Measurements from ENCODE around the gene LSM6. TPM values are rescaled to one million over a fixed set of nuclear protein-coding genes. Genes with fewer than 3 reads are reported as not detected.

LSM6 gene
- total RNA-seq, 1 donor from 2014 or later: 28.6 TPM

- no peaks in the 10 kb centered on the region for H3K27me3 Mint-ChIP-seq (ENCODE audit: unreplicated experiment)
- peaks cover 3% of the 10 kb centered on the region for H3K9me3 Mint-ChIP-seq (ENCODE audit: unreplicated experiment)
- no peaks in the 10 kb centered on the region for H3K36me3 Mint-ChIP-seq (ENCODE audit: unreplicated experiment)
- TF ChIP-seq, protein P1, sequence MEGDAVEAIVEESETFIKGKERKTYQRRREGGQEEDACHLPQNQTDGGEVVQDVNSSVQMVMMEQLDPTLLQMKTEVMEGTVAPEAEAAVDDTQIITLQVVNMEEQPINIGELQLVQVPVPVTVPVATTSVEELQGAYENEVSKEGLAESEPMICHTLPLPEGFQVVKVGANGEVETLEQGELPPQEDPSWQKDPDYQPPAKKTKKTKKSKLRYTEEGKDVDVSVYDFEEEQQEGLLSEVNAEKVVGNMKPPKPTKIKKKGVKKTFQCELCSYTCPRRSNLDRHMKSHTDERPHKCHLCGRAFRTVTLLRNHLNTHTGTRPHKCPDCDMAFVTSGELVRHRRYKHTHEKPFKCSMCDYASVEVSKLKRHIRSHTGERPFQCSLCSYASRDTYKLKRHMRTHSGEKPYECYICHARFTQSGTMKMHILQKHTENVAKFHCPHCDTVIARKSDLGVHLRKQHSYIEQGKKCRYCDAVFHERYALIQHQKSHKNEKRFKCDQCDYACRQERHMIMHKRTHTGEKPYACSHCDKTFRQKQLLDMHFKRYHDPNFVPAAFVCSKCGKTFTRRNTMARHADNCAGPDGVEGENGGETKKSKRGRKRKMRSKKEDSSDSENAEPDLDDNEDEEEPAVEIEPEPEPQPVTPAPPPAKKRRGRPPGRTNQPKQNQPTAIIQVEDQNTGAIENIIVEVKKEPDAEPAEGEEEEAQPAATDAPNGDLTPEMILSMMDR (IDR thresholded peaks at IDR 0.05; ENCODE audit: partially characterized antibody, unreplicated experiment): no peak
- no peak overlapping the region for H3K4me3 Mint-ChIP-seq (ENCODE audit: unreplicated experiment)
- no peak overlapping the region for H3K27ac Mint-ChIP-seq (ENCODE audit: unreplicated experiment)
- H3K4me1 Mint-ChIP-seq (ENCODE audit: low read depth, unreplicated experiment): no peaks in the 10 kb centered on the region
- DNase-seq: no peak
Observed at GRCh38 chr4:146142768-146143167, 32.8 kb upstream of the LSM6 start.

DNA sequence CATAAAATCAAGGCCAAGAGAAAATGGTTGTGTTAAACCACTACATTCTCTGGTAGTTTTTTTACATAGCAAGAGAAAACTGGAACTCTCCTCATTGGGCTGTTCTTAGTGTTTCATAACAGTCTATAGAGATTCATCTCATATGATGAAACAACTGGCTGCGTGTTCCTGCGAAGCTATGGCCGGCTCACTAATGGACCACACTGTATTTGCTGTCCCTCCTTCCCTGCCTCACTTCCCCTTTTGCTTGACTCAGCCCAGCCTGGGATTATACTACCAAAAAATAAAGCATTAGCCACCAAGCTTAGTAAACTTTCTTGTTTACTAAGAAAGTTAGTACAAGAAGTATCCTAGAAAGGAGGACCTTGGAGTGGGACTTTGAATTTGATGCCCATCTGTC, 31.6 kb upstream of the LSM6 start:
- Mint-ChIP-seq H3K4me1 (ENCODE audit: low read depth, unreplicated experiment) (no peaks in the 10 kb centered on the region), H3K36me3 (ENCODE audit: unreplicated experiment) (no peaks in the 10 kb centered on the region), H3K27me3 (ENCODE audit: unreplicated experiment) (no peaks in the 10 kb centered on the region), H3K27ac (ENCODE audit: unreplicated experiment) (no peak overlapping the region), H3K4me3 (ENCODE audit: unreplicated experiment) (no peak overlapping the region), H3K9me3 (ENCODE audit: unreplicated experiment) (no peaks in the 10 kb centered on the region)
- TF ChIP-seq, protein P1 (IDR thresholded peaks at IDR 0.05; ENCODE audit: partially characterized antibody, unreplicated experiment): no peak
- DNase-seq: no peak

DNA sequence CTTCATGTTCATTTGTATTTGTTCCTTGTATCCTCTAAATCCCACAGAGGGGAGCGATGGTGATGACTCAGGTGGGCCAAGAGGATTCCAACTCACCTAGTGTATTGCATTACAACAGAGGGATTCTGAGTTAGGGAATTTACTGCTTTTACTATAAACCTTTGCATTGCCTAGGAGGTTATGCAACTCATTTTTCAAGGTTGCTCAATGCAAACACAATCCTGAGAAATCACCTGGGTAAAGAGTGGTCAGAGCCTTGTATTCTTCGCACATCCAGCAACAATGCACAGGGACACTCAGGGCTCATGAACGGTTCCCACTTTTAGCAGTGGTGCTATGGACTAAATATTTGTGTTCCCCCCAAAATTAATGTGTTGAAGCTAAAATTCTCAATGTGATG, 28.6 kb upstream of the LSM6 start:
- H3K36me3 Mint-ChIP-seq (ENCODE audit: unreplicated experiment): no peaks in the 10 kb centered on the region
- TF ChIP-seq, protein P1 (IDR thresholded peaks at IDR 0.05; ENCODE audit: partially characterized antibody, unreplicated experiment): no peak
- no peaks in the 10 kb centered on the region for H3K27me3 Mint-ChIP-seq (ENCODE audit: unreplicated experiment)
- H3K4me3 Mint-ChIP-seq (ENCODE audit: unreplicated experiment): no peak overlapping the region
- DNase-seq: no peak
- H3K9me3 Mint-ChIP-seq (ENCODE audit: unreplicated experiment): no peaks in the 10 kb centered on the region
- no peak overlapping the region for H3K27ac Mint-ChIP-seq (ENCODE audit: unreplicated experiment)
- H3K4me1 Mint-ChIP-seq (ENCODE audit: low read depth, unreplicated experiment): no peaks in the 10 kb centered on the region

DNA sequence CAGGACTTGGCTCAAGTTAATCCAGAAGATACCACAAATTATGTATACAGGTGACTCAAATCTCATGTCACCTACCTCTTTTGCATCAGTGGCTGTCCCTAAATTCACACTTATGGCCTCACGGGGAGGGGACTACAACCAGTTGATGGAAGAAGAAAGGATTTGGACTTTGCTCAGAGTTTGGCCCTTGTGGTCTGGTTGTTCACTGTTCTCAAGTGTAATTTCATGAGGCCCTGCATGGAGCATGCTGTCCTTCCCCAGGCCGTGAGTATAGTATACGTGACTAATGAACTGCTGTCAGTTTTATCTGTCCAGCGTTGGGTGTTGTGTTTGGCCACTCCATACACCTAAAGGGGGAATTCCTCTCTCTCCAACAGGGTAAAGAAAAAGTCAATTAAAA, 27.5 kb upstream of the LSM6 start:
- Mint-ChIP-seq H3K4me3 (ENCODE audit: unreplicated experiment) (no peak overlapping the region), H3K9me3 (ENCODE audit: unreplicated experiment) (no peaks in the 10 kb centered on the region), H3K27ac (ENCODE audit: unreplicated experiment) (no peak overlapping the region)

DNA sequence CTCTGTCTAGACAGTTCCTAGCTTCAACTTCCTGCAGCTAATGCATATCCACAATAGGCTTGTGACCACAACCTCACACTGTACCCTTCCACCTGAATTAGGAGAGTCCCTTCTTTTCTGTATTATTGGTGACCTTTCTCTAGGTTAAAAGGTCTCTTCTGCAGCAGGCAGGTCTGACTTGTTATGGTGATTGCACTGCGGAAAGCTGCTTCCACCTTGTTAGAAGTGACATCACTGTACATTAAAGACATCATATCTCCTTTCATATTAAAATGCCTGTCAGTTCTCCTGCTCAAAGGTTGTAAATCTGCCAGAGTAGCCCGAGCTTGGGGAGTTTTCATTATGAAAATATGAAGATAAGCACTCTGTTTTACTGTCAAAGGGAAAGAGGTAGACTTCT, 21.5 kb upstream of the LSM6 start:
- H3K4me3 Mint-ChIP-seq (ENCODE audit: unreplicated experiment): no peak overlapping the region
- H3K4me1 Mint-ChIP-seq (ENCODE audit: low read depth, unreplicated experiment): no peaks in the 10 kb centered on the region
- DNase-seq: no peak
- no peaks in the 10 kb centered on the region for H3K27me3 Mint-ChIP-seq (ENCODE audit: unreplicated experiment)
- no peaks in the 10 kb centered on the region for H3K9me3 Mint-ChIP-seq (ENCODE audit: unreplicated experiment)
- no peaks in the 10 kb centered on the region for H3K36me3 Mint-ChIP-seq (ENCODE audit: unreplicated experiment)
- TF ChIP-seq, protein P1 (IDR thresholded peaks at IDR 0.05; ENCODE audit: partially characterized antibody, unreplicated experiment): no peak
- no peak overlapping the region for H3K27ac Mint-ChIP-seq (ENCODE audit: unreplicated experiment)

More for the DNA sequence above, 27.5 kb upstream of the LSM6 start:
- Mint-ChIP-seq H3K4me1 (ENCODE audit: low read depth, unreplicated experiment) (no peaks in the 10 kb centered on the region), H3K36me3 (ENCODE audit: unreplicated experiment) (no peaks in the 10 kb centered on the region), H3K27me3 (ENCODE audit: unreplicated experiment) (no peaks in the 10 kb centered on the region)
- DNase-seq: no peak
- TF ChIP-seq, protein P1 (IDR thresholded peaks at IDR 0.05; ENCODE audit: partially characterized antibody, unreplicated experiment): no peak

Measured in glutamatergic neuron (in vitro differentiated cells).